GM18517 (cell line): ENCODE results near the gene SLC16A7.

Experiments
- ATAC-seq: cut with Tn5 transposase; IDR thresholded peaks from one replicate; pipeline ENCODE4 v1.9.1; 2021; ENCODE audit warnings: mild to moderate bottlenecking, moderate library complexity; ENCODE audit not compliant: unreplicated experiment

Gene SLC16A7

DNA sequence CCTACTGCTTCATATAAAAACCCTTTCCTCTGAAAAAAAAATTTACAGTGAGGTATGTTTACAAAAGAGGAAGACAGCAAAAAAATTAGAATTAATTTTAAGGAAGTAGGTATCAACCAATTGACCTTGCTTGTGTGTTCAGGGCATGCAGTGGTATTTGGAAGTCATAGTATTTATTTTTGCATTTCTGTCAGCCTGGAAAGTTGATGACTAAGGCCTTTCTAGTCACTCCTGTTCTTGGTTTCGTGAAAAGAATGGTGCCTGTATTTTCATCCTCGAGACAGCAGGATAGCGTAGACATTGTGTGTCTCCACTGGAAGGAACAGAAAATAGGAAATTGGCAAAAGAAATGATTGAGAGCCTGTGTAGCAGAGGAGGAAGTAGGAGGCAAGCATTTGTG is 24.5 kb downstream of the SLC16A7 start:
- no peak for ATAC-seq

DNA sequence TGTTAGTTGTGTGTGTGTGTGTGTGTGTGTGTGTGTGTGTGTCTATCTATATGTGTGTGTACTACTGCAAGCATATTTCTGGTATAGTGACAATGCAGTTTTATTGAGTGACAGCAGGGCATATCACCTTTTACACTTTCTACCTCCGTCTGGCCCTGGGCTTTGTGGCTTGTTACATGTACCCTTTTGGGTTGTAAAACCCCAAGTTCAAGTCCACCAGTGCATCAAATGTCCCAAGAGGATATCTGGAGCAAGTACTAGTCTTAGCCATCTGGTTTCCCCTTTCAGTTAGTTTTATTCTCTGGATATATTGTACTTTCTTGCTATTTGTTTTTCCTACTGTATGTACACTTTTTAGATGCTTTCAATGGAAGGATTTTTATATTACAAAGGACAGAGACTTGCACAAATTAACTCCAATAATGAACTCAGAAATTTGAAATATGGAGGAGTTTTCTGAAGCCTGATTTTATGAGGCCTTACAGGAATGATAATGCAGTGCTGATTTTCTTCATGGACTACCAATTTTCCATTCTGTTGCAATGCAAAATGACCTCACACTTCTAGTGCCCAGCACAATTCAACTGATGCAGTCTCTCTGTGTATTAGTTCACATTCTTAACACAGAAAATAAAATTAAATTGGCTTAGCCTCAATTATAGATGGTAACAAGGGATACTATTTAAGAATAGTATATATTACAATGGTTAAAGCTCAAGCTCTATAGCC is 29.1 kb downstream of the SLC16A7 start:
- no peak for ATAC-seq

DNA sequence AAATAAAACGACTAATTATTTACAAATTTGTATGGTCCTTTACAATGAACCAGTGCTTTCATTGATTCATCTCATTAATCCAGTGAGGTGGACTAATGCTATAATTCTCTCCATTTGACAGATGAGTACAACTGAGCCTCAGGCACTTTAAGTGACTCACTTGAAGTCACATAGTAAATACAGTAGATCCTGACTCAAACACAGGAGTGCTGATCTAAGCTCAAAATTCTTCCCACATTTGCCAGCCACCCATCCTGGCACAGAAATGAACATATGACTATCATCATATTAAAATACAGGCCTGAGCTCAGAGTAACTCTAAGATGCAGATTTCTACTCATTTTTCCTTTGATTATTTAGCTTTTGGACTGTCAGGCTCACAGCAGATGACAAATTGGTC is 30.6 kb downstream of the SLC16A7 start:
- ATAC-seq = no peak

DNA sequence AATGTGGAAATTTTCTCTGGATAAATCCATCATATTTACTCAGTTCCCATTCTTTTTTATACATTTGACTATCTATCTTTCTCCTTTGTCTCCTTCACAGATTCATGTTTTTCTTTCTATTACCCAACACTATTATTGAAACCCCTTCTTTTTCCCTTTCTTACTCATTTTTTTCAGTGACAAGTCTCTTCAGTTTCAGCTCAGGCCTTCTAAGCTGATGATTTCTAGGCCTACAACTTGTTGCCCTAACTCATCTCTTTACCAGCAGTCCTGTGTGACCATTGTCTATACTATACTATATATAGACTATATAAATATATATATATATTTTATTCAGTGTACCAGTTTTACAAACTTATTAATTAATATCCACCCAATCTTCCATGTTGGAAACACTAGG is 31.8 kb downstream of the SLC16A7 start:
- ATAC-seq = no peak

DNA sequence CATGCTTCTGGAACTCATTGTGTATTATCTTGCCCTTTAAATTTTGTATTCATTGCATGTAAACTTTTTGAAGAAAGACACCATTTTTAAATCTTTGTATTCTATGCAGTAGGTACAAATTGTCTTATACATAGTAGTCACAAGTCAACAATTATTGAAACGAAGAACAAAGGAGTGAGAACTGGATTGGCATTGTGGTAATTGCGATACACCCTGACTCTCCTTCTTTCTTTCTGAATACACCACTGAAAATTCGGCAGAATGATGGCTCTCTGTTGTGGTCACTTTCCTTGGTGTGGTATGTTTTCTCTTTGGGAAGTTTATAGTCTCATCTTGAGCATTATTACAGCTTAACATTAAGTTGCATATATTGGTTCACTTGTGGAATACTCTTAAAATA is 34.1 kb downstream of the SLC16A7 start:
- ATAC-seq = no peak

DNA sequence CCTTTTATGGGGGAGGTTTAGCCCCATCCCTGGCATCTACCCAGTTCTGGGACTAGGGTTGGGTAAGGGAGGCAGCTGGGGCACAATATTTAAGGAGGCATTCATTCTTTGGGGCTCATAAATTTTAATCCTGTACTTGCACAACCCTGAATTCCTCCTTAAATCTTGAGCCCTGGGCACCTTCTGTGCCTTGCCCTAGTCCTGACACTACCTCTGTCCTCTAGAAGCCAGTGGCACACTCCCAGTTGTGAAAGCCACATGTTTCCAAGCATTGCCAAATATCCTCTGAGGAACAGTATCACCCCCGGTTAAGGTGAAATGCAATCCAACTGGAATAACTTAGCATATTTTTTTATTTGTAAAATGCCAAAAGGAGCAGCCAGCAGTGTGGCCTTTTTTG is 36.6 kb downstream of the SLC16A7 start:
- ATAC-seq = no peak

DNA sequence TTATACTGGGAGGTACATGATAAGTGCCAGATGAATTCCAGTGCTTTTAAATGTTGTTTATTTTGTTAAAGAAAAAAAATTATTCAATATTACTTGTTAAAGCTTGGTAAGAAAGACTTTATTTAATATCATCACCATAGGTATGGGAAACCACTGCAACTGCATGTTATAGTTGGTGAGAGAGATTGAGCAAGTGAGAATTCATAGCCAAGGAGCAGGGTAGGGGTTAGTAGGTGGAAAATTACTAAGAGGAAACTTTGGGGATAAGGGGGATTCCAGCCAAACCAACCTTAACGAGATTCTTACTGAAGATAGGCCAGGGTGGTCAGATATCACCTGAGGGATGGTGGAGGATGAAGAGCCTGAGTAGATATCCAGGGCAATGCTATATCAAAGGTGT is 38.4 kb downstream of the SLC16A7 start:
- ATAC-seq = no peak

DNA sequence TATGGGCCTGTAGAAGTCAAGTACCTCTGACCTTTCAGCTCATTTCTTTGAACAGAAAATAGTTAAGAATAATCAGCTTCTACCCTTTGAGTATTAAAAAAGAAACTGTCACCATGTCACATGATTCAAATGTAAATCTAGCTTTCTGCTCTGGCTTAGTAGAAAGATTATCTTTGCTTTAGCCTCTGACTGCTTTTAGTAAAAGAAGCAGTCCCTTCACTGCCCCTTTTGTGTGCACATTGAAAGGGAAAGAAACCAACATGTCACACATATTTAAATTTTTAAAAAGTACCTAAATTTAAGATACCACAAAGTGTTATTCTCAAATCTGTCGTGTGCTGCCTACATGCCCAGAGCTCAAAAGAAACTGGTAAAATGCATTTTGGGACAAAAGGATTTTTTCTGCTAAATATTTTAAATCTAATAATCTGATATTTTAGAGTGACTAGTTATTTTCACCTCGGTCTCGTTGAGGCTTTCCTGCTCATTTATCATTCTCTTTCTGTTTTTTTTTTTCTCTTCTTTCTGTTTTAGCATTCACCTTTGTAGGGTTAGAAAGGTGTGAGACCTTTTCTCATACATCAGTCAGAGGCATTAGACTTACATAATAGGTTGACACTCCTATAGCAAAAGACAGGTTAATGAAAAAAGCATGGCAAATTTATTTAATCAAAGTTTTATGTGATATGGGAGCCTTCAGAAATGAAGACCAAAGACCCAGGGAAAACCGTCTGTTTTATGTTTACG is 41.3 kb downstream of the SLC16A7 start:
- ATAC-seq = peak; percentile 64

DNA sequence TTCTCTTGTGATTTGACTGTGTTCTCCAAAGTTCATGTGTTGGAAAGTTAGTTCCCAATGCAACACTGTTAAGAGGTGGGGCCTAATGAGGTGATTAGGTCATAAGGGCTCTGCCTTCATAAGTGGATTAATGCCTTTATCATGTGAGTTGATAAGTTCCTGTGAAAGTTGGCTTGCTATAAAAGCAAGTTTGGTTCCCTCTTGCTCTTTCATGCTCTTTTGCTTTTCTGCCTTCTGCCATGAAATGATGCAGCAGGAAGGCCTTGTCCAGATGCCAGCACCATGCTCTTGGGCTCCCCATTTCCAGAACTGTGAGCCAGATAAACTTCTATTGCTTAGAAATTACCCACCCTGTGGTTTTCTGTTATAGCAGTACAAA is 41.9 kb downstream of the SLC16A7 start:
- ATAC-seq = no peak

DNA sequence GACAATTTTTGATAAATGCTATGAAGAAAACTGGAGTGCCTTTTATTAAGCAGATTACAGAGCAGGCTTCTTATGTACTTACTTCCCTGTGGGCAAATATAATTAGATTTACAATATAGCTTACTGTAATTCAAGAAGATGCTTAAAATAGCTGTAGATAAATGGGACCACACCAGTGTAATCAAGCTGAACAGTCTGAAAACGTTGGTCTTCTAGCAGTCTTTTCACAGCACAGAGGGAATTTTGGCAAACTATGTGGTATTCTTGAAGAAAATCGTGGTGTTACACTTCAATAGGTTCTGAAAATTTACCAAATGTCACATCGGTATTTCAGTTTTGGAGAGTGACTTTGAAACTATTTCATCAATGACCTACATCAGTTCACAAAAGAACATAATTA is 47.7 kb downstream of the SLC16A7 start:
- ATAC-seq = no peak

DNA sequence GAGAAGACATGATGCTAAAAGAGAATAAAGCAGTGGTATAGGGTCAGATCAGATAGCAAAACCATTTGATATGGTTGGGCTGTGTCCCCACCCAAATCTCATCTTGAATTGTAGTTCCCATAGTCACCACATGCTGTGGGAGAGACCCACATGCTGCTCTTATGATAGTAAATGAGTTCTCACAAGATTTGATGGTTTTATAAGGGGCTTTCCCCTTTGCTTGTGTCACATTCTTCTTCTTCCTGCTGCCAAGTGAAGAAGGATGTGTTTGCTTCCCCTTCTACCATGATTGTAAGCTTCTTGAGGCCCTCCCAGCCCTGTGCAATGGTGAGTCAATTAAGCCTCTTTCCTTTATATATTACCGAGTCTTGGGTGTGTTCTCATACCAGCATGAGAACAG is 49.4 kb downstream of the SLC16A7 start:
- ATAC-seq = no peak

DNA sequence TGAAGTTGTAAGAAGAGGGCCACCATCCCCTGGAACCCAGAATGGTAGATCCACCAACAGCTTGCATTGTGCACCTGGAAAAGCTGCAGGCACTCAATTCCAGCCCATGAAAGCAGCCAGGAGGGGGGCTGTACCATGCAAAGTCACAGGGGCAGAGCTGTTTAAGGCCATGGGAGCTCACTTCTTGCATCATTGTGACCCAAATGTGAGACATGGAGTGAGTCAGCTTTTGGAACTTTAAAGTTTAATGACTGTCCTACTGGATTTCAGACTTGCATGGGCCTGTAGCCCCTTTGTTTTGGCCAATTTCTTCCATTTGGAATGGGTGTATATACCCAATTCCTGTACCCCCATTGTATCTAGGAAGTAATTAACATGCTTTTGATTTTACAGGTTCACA is 50.8 kb downstream of the SLC16A7 start:
- ATAC-seq = no peak

DNA sequence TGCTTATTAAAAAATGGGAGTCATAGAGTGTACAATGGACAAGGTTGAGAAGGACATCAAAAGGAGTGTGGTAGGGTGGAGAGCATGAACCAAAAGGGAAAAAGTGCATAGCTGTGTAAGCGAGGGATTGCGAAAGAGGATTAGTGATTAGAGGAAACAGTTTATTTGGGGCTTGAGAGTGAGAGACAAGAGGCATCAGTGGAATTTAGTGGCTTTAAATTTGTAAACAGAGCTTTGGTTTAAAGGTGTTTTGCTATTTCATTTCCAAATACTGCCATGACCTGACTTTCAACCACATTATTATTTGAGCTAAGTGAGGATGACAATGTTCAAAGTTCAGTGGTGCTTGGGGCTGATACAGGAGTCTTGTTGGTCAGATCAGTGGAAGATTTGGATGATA is 53.4 kb downstream of the SLC16A7 start:
- no peak for ATAC-seq

DNA sequence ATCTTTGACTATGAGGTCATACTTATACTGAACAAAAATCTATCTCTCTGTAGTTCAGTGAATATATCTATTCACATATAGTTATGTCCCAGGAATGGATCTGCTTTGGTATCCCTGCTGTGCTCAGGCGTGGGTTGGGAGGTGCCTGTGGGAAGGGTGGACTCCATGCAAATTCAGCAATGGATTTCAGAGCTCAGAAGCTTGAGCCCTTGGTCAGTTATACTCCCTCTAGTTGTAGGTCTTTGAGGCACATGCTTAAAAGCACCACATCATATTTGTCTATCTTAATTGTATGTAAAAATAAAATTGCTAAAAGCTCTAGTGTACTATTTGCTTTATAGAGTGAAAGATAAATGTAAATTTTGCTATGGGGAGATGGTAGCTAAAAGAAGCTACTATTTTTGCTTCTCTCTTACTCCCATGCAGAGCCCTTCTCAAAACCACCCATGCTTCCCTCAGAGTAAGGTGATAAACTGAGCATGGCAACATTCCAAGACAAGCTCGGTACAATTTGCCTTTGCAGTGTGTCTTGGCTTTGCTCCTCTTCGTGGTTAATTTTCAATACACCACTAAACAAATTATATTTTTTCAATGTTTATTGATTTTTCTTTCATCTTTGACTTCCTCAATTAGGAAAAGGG is 54.9 kb downstream of the SLC16A7 start:
- ATAC-seq = no peak

DNA sequence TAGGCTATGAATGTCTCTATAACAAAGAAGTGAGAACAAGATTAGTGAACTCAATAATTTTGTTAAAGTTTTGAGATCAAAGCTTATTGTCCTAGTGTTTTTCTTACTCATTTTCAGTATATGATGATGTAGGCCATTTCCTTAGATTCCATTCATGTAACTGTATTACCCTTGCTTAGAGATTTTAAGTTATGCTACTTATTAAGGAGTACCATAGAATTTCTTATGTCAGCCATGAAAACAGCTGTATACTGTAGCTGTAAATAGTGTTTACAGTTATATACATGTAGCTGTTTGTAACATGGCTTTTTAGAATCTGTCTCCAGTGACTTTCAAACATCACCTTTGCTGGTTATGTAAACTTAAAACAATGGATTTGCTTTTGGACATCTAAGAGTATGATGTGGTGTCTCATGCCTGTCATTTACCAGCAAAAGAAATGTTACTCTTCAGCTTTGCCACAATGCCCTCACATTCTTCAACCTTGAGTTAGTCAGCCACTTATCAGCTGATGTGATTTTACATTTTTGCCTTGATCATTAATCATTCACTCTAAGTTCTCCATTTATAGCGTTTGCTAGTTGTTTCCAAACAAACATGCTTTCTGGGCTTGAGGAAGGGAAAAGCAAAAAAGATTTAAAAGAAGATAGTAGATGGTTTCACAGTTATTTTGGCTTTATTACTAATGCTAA is 55.5 kb downstream of the SLC16A7 start:
- ATAC-seq = no peak

DNA sequence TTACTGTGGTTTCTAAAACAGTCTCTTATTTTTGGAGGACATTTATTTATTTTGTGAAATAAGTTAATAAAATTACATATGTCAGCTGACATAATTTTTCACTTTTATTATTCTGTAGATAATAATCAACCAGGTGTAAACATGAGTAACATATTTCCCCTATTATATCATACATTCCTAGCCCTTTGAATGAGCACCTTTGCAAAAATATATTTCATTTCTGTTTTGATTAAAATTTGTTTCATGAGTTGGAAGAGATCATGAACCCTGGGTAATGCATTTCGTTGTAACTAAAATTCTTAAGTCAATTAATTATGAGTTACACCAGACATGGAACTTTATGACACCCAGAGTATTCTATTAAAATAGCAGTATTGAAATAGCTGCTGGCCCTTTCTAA is 56.3 kb downstream of the SLC16A7 start:
- ATAC-seq = no peak

DNA sequence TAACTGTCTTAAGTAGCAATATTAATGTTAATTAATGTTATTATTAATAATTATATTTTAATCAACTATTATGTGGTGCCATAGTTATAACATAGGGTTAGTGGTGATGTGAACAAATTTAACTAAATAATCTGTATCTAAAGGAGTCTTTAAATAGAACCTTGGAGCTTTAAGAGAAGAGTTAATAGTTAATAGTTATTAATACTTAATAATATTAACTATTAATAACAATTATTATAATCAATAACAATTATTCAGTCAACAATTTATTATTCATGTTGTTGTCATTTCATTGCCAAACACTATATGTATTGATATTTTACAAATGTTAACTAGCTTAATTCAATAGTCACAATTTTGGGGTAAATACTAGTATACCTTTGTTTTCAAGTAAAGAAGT is 58.2 kb downstream of the SLC16A7 start:
- ATAC-seq = no peak

DNA sequence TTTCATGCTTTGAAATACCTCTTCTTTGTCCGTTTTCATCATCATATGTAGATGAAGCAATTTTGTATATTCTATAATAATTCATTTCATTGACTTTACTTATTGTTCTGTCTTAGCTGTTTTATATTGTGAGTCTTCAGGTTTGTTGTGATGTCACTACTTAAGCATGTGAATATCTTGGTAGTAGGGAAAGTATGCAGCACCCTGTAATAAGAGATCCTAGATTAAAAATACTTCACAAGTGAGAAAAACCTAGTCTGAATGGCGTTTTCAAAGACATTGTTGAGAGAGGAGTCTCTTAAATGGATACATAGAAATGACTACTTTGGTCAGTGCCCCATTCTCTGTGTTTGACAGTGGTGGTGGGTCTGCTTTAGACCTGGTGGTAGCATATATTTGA is 61.4 kb downstream of the SLC16A7 start:
- no peak for ATAC-seq

DNA sequence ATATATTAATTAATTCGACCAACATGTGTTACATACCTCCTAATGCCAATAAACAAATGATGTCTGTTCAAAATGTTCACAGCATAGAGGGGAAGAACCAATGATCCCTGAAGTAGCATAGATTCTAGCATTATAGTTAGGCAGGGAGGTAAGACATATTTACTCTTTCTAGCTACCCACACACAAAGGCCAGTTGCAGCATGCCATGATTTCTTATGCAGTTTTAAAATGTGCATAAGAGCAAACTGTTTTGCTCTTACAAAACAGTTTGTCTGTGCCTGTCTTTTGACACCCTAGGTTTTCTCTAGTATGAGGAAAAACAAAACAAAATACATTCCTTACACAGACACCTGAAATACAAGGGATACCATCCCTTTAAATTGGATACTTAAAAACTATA is 61.9 kb downstream of the SLC16A7 start:
- no peak for ATAC-seq

DNA sequence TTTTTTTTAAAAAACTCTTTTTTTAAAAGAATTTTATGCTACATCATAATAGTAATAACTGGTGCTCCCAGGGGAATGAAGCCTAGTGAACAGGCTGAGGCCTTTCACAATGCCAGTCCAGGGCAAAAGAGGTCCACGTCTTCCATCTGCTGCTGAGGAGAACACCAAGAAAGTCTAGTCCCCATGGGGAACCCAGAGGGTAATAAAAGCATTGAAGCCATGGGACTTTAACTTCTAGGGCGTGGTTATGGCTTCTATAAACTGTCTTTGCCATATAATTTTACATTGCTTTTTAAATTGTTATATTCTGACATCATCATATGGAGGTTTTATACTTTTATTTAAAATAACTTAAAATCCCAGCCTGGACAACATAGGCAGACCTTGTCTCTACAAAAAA is 64.3 kb downstream of the SLC16A7 start:
- ATAC-seq = no peak

DNA sequence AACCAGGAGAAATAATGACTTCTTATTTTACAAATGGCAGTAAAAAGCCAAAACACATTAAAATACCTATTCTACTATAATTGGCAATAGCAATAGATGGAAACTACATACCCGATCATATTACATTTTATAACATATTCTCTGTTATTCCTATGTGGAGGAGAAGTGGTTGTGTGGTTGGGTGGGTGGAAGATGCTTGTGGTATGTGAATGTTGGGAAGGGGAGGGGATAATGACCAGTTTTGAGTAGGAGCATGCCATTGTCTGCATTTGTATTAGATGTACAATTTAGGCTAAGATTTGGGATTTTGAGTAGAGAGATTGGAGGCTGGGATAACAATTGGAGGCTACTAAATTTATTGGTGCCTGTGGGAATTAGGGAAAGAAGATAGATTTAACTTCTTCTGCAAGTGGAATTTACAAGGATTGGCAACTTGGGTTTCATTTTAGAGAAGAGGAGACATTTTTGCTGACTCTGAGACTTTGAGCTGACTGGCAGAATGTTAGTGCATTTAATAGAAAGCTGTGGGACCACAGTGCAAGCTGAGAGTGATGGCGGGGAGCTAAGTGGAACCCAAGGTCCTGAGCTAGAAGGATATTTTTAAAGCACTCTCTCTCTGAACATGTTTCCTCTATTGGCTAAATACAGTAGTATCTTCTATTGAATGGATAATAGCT is 65.2 kb downstream of the SLC16A7 start:
- ATAC-seq = no peak
